Activated CD8-positive, alpha-beta memory T cell treated with anti-CD3 and anti-CD28 coated beads, Interleukin-2, amount 50 U/mL, for 24 hours (primary cell): ENCODE results near the gene ATP2B3.
"Not testable (repeated sequence)": the region's sequence is repeated elsewhere in the genome, so short reads cannot be mapped to it uniquely, and the experiment has no call there.

ENCODE experiments used
- DNase-seq: peaks from one replicate; pipeline ENCODE4 v3.0.0-alpha.2; 2020; ENCODE audit errors: extremely low read depth

Gene ATP2B3

GRCh38 chrX:153595387-153595786 is 77.9 kb downstream of the ATP2B3 start:
- no peak for DNase-seq

GRCh38 chrX:153595859-153596857 is 78.7 kb downstream of the ATP2B3 start:
- DNase-seq, result no peak

GRCh38 chrX:153596981-153597750 is 79.7 kb downstream of the ATP2B3 start:
- DNase-seq, result no peak

- DNase-seq, result no peak
Observed at GRCh38 chrX:153598541-153599191, 81.2 kb downstream of the ATP2B3 start, which contains the start of gene CCNQ. CCNQ (minus strand) TSS chrX:153599139; CDS start chrX:153599073, 66 bp downstream.

- peak; percentile 34 for DNase-seq
Observed at GRCh38 chrX:153599192-153600031, 82.0 kb downstream of the ATP2B3 start.

GRCh38 chrX:153600032-153600373 is 82.6 kb downstream of the ATP2B3 start:
- no peak for DNase-seq

- DNase-seq, result no peak
Observed at GRCh38 chrX:153600921-153601320, 83.5 kb downstream of the ATP2B3 start.

GRCh38 chrX:153601511-153602110 is 84.2 kb downstream of the ATP2B3 start:
- no peak for DNase-seq

- DNase-seq, result no peak
Observed at GRCh38 chrX:153602601-153603000, 85.2 kb downstream of the ATP2B3 start.

GRCh38 chrX:153603131-153603656 is 85.8 kb downstream of the ATP2B3 start:
- no peak for DNase-seq

- not testable (repeated sequence) for DNase-seq
Observed at GRCh38 chrX:153604666-153605380, 87.4 kb downstream of the ATP2B3 start.

- no peak for DNase-seq
Observed at GRCh38 chrX:153606503-153606902, 89.1 kb downstream of the ATP2B3 start.

GRCh38 chrX:153608376-153608775 is 90.9 kb downstream of the ATP2B3 start:
- DNase-seq, result no peak

GRCh38 chrX:153608806-153609205 is 91.4 kb downstream of the ATP2B3 start:
- DNase-seq, result no peak

GRCh38 chrX:153609917-153610835 is 92.7 kb downstream of the ATP2B3 start:
- peak; percentile 39 for DNase-seq

GRCh38 chrX:153610836-153611213 is 93.4 kb downstream of the ATP2B3 start:
- DNase-seq, result no peak

GRCh38 chrX:153611298-153612095 is 94.1 kb downstream of the ATP2B3 start:
- no peak for DNase-seq

GRCh38 chrX:153612413-153612812 is 95.0 kb downstream of the ATP2B3 start:
- DNase-seq, result no peak
